Skeletal muscle satellite cell (primary cell): Measurements from ENCODE around the gene NUDCD3.
"Not testable (repeated sequence)": the region's sequence is repeated elsewhere in the genome, so short reads cannot be mapped to it uniquely, and the experiment has no call there.

Experiments
- H3K27me3 ChIP-seq: 2 replicates; pipeline ENCODE4 v1.7.0; 2013; ENCODE audit warnings: low read length; ENCODE audit not compliant: control insufficient read depth, insufficient read depth
- H3K36me3 ChIP-seq: 2 replicates; pipeline ENCODE4 v1.7.0; 2013; ENCODE audit warnings: mild to moderate bottlenecking, control low read depth, low read length; ENCODE audit not compliant: insufficient read depth
- H3K4me1 ChIP-seq: 2 replicates; pipeline ENCODE4 v1.7.0; 2013; ENCODE audit warnings: low read length; ENCODE audit not compliant: control insufficient read depth, insufficient read depth
- H3K4me2 ChIP-seq: 2 replicates; pipeline ENCODE4 v1.7.0; 2013; ENCODE audit warnings: mild to moderate bottlenecking, low read length
- H3K4me3 ChIP-seq: 2 replicates; pipeline ENCODE4 v1.7.0; 2013; ENCODE audit warnings: low read length
- H3K9ac ChIP-seq: 2 replicates; pipeline ENCODE4 v1.7.0; 2013; ENCODE audit warnings: mild to moderate bottlenecking, low read depth, low read length, moderate library complexity
- H3K9me3 ChIP-seq: replicated peaks from 2 replicates; pipeline ENCODE4 v1.7.0; 2013; ENCODE audit warnings: mild to moderate bottlenecking, control low read depth, low read length

NUDCD3 gene

GRCh38 chr7:44439926-44440325 lies 50.5 kb downstream of the NUDCD3 start:
- Histone ChIP-seq H3K36me3 (peaks cover 3% of the 10 kb centered on the region), H3K9ac (no peak overlapping the region), H3K4me3 (no peak overlapping the region)

GRCh38 chr7:44438816-44439215 lies 51.6 kb downstream of the NUDCD3 start:
- H3K4me1 ChIP-seq = peaks cover 10% of the 10 kb centered on the region
- H3K27me3 ChIP-seq = no peaks in the 10 kb centered on the region
- no peak overlapping the region for H3K4me3 ChIP-seq
- H3K36me3 ChIP-seq = peaks cover 3% of the 10 kb centered on the region
- no peak overlapping the region for H3K4me2 ChIP-seq
- H3K9ac ChIP-seq = no peak overlapping the region
- H3K9me3 ChIP-seq = no peaks in the 10 kb centered on the region

More at GRCh38 chr7:44439926-44440325, 50.5 kb downstream of the NUDCD3 start:
- Histone ChIP-seq H3K27me3 (no peaks in the 10 kb centered on the region), H3K9me3 (no peaks in the 10 kb centered on the region), H3K4me2 (no peak overlapping the region), H3K4me1 (peaks cover 10% of the 10 kb centered on the region)

GRCh38 chr7:44434201-44434600 lies 56.3 kb downstream of the NUDCD3 start:
- Histone ChIP-seq H3K36me3 (peaks cover 12% of the 10 kb centered on the region), H3K9me3 (no peaks in the 10 kb centered on the region), H3K4me1 (peaks cover 10% of the 10 kb centered on the region)

GRCh38 chr7:44433255-44434022 lies 57.0 kb downstream of the NUDCD3 start:
- H3K36me3 ChIP-seq = peaks cover 12% of the 10 kb centered on the region
- no peak overlapping the region for H3K4me3 ChIP-seq
- no peaks in the 10 kb centered on the region for H3K27me3 ChIP-seq
- H3K9me3 ChIP-seq = no peaks in the 10 kb centered on the region
- H3K9ac ChIP-seq = no peak overlapping the region
- no peak overlapping the region for H3K4me2 ChIP-seq
- peaks cover 3% of the 10 kb centered on the region for H3K4me1 ChIP-seq

More at GRCh38 chr7:44434201-44434600, 56.3 kb downstream of the NUDCD3 start:
- Histone ChIP-seq H3K9ac (no peak overlapping the region), H3K4me3 (no peak overlapping the region), H3K4me2 (no peak overlapping the region), H3K27me3 (no peaks in the 10 kb centered on the region)

- no peak overlapping the region for H3K4me3 ChIP-seq
- H3K36me3 ChIP-seq = peaks cover 12% of the 10 kb centered on the region
- H3K4me1 ChIP-seq = peaks cover 3% of the 10 kb centered on the region
- H3K9ac ChIP-seq = no peak overlapping the region
- no peaks in the 10 kb centered on the region for H3K27me3 ChIP-seq
- H3K4me2 ChIP-seq = no peak overlapping the region
- H3K9me3 ChIP-seq = no peaks in the 10 kb centered on the region
Measured at GRCh38 chr7:44432381-44432977, 58.0 kb downstream of the NUDCD3 start.

GRCh38 chr7:44431091-44431608 lies 59.3 kb downstream of the NUDCD3 start:
- no peaks in the 10 kb centered on the region for H3K9me3 ChIP-seq
- H3K27me3 ChIP-seq = no peaks in the 10 kb centered on the region
- H3K4me1 ChIP-seq = peaks cover 3% of the 10 kb centered on the region
- H3K4me3 ChIP-seq = no peak overlapping the region
- H3K4me2 ChIP-seq = no peak overlapping the region
- H3K36me3 ChIP-seq = peaks cover 13% of the 10 kb centered on the region
- no peak overlapping the region for H3K9ac ChIP-seq

- Histone ChIP-seq H3K36me3 (peaks cover 22% of the 10 kb centered on the region), H3K9ac (no peak overlapping the region), H3K27me3 (no peaks in the 10 kb centered on the region), H3K4me1 (peaks cover 3% of the 10 kb centered on the region), H3K4me3 (no peak overlapping the region), H3K9me3 (no peaks in the 10 kb centered on the region), H3K4me2 (no peak overlapping the region)
Measured at GRCh38 chr7:44430054-44430453, 60.4 kb downstream of the NUDCD3 start.

- not testable (repeated sequence) for H3K4me2 ChIP-seq, H3K9me3 ChIP-seq, H3K27me3 ChIP-seq, H3K4me3 ChIP-seq, H3K4me1 ChIP-seq, H3K9ac ChIP-seq
- peaks cover 10% of the 10 kb centered on the region for H3K36me3 ChIP-seq
Measured at GRCh38 chr7:44424762-44425161, 65.7 kb downstream of the NUDCD3 start.

- Histone ChIP-seq H3K36me3 (no peaks in the 10 kb centered on the region), H3K4me1 (peaks cover 18% of the 10 kb centered on the region), H3K27me3 (no peaks in the 10 kb centered on the region), H3K9me3 (no peaks in the 10 kb centered on the region), H3K4me2 (no peak overlapping the region), H3K4me3 (no peak overlapping the region), H3K9ac (no peak overlapping the region)
Measured at GRCh38 chr7:44416941-44417340, 73.5 kb downstream of the NUDCD3 start.

GRCh38 chr7:44415510-44415909 lies 74.9 kb downstream of the NUDCD3 start:
- Histone ChIP-seq H3K36me3 (peaks cover 6% of the 10 kb centered on the region), H3K4me3 (no peak overlapping the region)

GRCh38 chr7:44415047-44415446 lies 75.4 kb downstream of the NUDCD3 start:
- H3K36me3 ChIP-seq = peaks cover 6% of the 10 kb centered on the region
- H3K9me3 ChIP-seq = no peaks in the 10 kb centered on the region
- no peaks in the 10 kb centered on the region for H3K27me3 ChIP-seq
- H3K9ac ChIP-seq = peak overlapping the region; percentile 2
- no peak overlapping the region for H3K4me3 ChIP-seq
- H3K4me2 ChIP-seq = peak overlapping the region; percentile 31
- H3K4me1 ChIP-seq = peaks cover 18% of the 10 kb centered on the region

More at GRCh38 chr7:44415510-44415909, 74.9 kb downstream of the NUDCD3 start:
- H3K4me2 ChIP-seq = peak overlapping the region; percentile 31
- H3K9me3 ChIP-seq = no peaks in the 10 kb centered on the region
- H3K4me1 ChIP-seq = peaks cover 18% of the 10 kb centered on the region
- no peaks in the 10 kb centered on the region for H3K27me3 ChIP-seq
- peak overlapping the region; percentile 2 for H3K9ac ChIP-seq
